H1 (cell line): ENCODE measurements around the gene TEX51. TPM values are rescaled to one million over a fixed set of nuclear protein-coding genes. Genes with fewer than 3 reads are reported as not detected.

Source experiments
- CTCF ChIA-PET: fragments of 300-600 bp; sonication (Branson Sonifier 250); formaldehyde crosslinking; loops from one replicate; lab custom pipeline; 2021; ENCODE audit not compliant: partially characterized antibody; lab: Charles Lee
- POLR2A ChIA-PET: fragments of 300-600 bp; sonication (Branson Sonifier 250); formaldehyde crosslinking; loops from one replicate; lab custom pipeline; 2021; ENCODE audit warnings: inconsistent platforms; ENCODE audit not compliant: partially characterized antibody; lab: Charles Lee
- DNase-seq, 2 experiments: peaks; one replicate each; pipeline versions ENCODE4 v3.0.0 to v3.0.0-alpha.2; 2010 to 2022; ENCODE audit warnings: low spot score in 2 of 2, low read depth in 1 of 2, mixed read lengths in 1 of 2
- FAIRE-seq: peaks from 2 replicates; lab custom pipeline; 2011; peaks lifted over from hg19 to GRCh38; lab: Jason Lieb, UNC
- H2AFZ ChIP-seq: 2 replicates; pipeline ENCODE4 v1.8.1; 2012; ENCODE audit warnings: low read length, inconsistent platforms
- H2AK5ac ChIP-seq: 2 replicates; pipeline ENCODE4 v1.6.1; 2013; ENCODE audit warnings: low read depth, low read length
- H2BK120ac ChIP-seq: replicated peaks from 2 replicates; pipeline ENCODE3; 2013; ENCODE audit warnings: low read depth, low read length, inconsistent platforms
- H2BK12ac ChIP-seq: 2 replicates; pipeline ENCODE4 v1.6.1; 2013; ENCODE audit warnings: low read depth, low read length
- H2BK15ac ChIP-seq: 2 replicates; pipeline ENCODE4 v1.6.1; 2013; ENCODE audit warnings: low read length
- H2BK20ac ChIP-seq: 2 replicates; pipeline ENCODE4 v1.6.1; 2013; ENCODE audit warnings: low read length
- H2BK5ac ChIP-seq: 2 replicates; pipeline ENCODE4 v1.6.1; 2013; ENCODE audit warnings: low read depth, low read length
- H3K14ac ChIP-seq: 2 replicates; pipeline ENCODE4 v1.6.1; 2013; ENCODE audit warnings: inconsistent platforms; ENCODE audit not compliant: insufficient read length
- H3K18ac ChIP-seq: 2 replicates; pipeline ENCODE4 v1.6.1; 2013; ENCODE audit warnings: low read length; ENCODE audit errors: extremely low read depth
- H3K23ac ChIP-seq: 2 replicates; pipeline ENCODE4 v1.6.1; 2013; ENCODE audit warnings: inconsistent platforms; ENCODE audit not compliant: insufficient read length
- H3K23me2 ChIP-seq: 2 replicates; pipeline ENCODE4 v1.6.1; 2013; ENCODE audit warnings: low read depth, low read length
- H3K27ac ChIP-seq: 2 replicates; pipeline ENCODE4 v1.6.1; 2011; ENCODE audit warnings: low read depth, low read length, inconsistent platforms
- H3K27me3 ChIP-seq, 4 experiments: replicated peaks in 1 of 4; 1 replicate in 1 of 4; 2 replicates in 3 of 4; pipeline versions ENCODE4 v1.6.1 to v1.8.1; 2011 to 2013; ENCODE audit warnings: low read length in 3 of 4, mild to moderate bottlenecking in 3 of 4, inconsistent platforms in 2 of 4, mixed read lengths in 2 of 4, moderate library complexity in 1 of 4; ENCODE audit not compliant: control insufficient read depth in 3 of 4, insufficient read depth in 3 of 4; ENCODE audit errors: extremely low read depth in 1 of 4
- H3K36me3 ChIP-seq, 4 experiments: 2 replicates each; pipeline versions ENCODE4 v1.6.1 to v1.8.1; 2011 to 2013; ENCODE audit warnings: mild to moderate bottlenecking in 4 of 4, low read length in 3 of 4, moderate library complexity in 2 of 4, control low read depth in 1 of 4, inconsistent platforms in 1 of 4; ENCODE audit not compliant: insufficient read depth in 4 of 4, control insufficient read depth in 2 of 4
- H3K4ac ChIP-seq: replicated peaks from 2 replicates; pipeline ENCODE3; 2013; ENCODE audit warnings: low read length, low read depth, mixed read lengths, inconsistent platforms; ENCODE audit not compliant: insufficient read length
- H3K4me1 ChIP-seq, 4 experiments: replicated peaks in 1 of 4; 1 replicate in 1 of 4; 2 replicates in 3 of 4; pipeline versions ENCODE4 v1.6.1 to v1.8.1; 2011 to 2013; ENCODE audit warnings: low read length in 3 of 4, inconsistent platforms in 2 of 4, mixed read lengths in 1 of 4; ENCODE audit not compliant: insufficient read depth in 4 of 4, control insufficient read depth in 3 of 4
- H3K4me2 ChIP-seq, 2 experiments: 2 replicates each; pipeline versions ENCODE4 v1.6.1 to v1.8.1; 2011 to 2013; ENCODE audit warnings: low read depth in 2 of 2, low read length in 2 of 2, control low read depth in 1 of 2, inconsistent platforms in 1 of 2, mild to moderate bottlenecking in 1 of 2; ENCODE audit not compliant: insufficient read depth in 1 of 2
- H3K4me3 ChIP-seq, 4 experiments: fragments of 200-600, 300-600 bp in 1 of 4; sonication (generic), shearing (Covaris generic), sonication (Bioruptor Twin) in 1 of 4; 2 replicates each; pipeline versions ENCODE4 v1.5.1 to v1.8.1; 2011 to 2016; ENCODE audit warnings: low read length in 4 of 4, low read depth in 3 of 4, control low read depth in 2 of 4, inconsistent platforms in 2 of 4, mild to moderate bottlenecking in 2 of 4, mixed read lengths in 1 of 4, moderate library complexity in 1 of 4; ENCODE audit not compliant: insufficient read depth in 2 of 4; ENCODE audit errors: extremely low read depth in 1 of 4
- H3K56ac ChIP-seq: replicated peaks from 2 replicates; pipeline ENCODE3; 2013; ENCODE audit warnings: low read depth, mild to moderate bottlenecking, mixed read lengths, low read length, inconsistent platforms; ENCODE audit not compliant: insufficient read length
- H3K79me1 ChIP-seq: 2 replicates; pipeline ENCODE4 v1.6.1; 2013; ENCODE audit warnings: low read depth, low read length, control low read depth
- H3K79me2 ChIP-seq, 2 experiments: 2 replicates each; pipeline versions ENCODE4 v1.6.1 to v1.8.1; 2012 to 2013; ENCODE audit warnings: low read length in 2 of 2, mild to moderate bottlenecking in 2 of 2, inconsistent platforms in 1 of 2; ENCODE audit not compliant: insufficient read depth in 2 of 2, control insufficient read depth in 1 of 2
- H3K9ac ChIP-seq, 4 experiments: replicated peaks in 1 of 4; 1 replicate in 1 of 4; 2 replicates in 3 of 4; pipeline versions ENCODE4 v1.6.1 to v1.8.1; 2011 to 2013; ENCODE audit warnings: low read depth in 3 of 4, low read length in 3 of 4, control low read depth in 2 of 4, mild to moderate bottlenecking in 2 of 4, moderate library complexity in 2 of 4, inconsistent platforms in 1 of 4; ENCODE audit errors: extremely low read depth in 1 of 4
- H3K9me3 ChIP-seq, 2 experiments: 2 replicates each; pipeline versions ENCODE4 v1.6.1 to v1.8.1; 2012 to 2013; ENCODE audit warnings: mild to moderate bottlenecking in 2 of 2, moderate library complexity in 2 of 2, control low read depth in 1 of 2, inconsistent platforms in 1 of 2, low read depth in 1 of 2, low read length in 1 of 2, mixed read lengths in 1 of 2; ENCODE audit not compliant: insufficient read depth in 2 of 2
- H4K20me1 ChIP-seq, 2 experiments: replicated peaks in 1 of 2; 2 replicates each; pipeline versions ENCODE3 to v1.8.1; 2011 to 2013; ENCODE audit warnings: inconsistent platforms in 2 of 2, low read length in 2 of 2, mild to moderate bottlenecking in 1 of 2; ENCODE audit not compliant: insufficient read depth in 2 of 2, control insufficient read depth in 1 of 2
- H4K5ac ChIP-seq: 2 replicates; pipeline ENCODE4 v1.6.1; 2013; ENCODE audit warnings: low read length, low read depth, mixed read lengths, inconsistent platforms; ENCODE audit not compliant: insufficient read length
- H4K8ac ChIP-seq: 2 replicates; pipeline ENCODE4 v1.8.0; 2013; ENCODE audit warnings: mild to moderate bottlenecking, moderate library complexity, low read length, inconsistent platforms; ENCODE audit not compliant: insufficient read depth; ENCODE audit errors: extremely low read depth
- H4K91ac ChIP-seq: replicated peaks from 2 replicates; pipeline ENCODE3; 2013; ENCODE audit warnings: low read length, mixed read lengths, inconsistent platforms; ENCODE audit not compliant: insufficient read length
- CBX5 ChIP-seq: fragments of 300-800, 300-1000 bp; sonication (generic); IDR thresholded peaks from 2 replicates; pipeline ENCODE4 v1.7.1; 2016; ENCODE audit warnings: antibody characterized with exemption, low read length, low read depth
- CTBP2 ChIP-seq: IDR thresholded peaks from 2 replicates; pipeline ENCODE4 v1.7.0; 2011; ENCODE audit warnings: borderline replicate concordance, mild to moderate bottlenecking, moderate library complexity, mixed read lengths, low read length; ENCODE audit not compliant: insufficient read depth, insufficient read length
- CTCF ChIP-seq, 3 experiments: IDR thresholded peaks; 1 replicate in 2 of 3; 2 replicates in 1 of 3; pipeline versions ENCODE4 v1.5.1 to v1.6.1; 2011; ENCODE audit warnings: low read length in 3 of 3, mild to moderate bottlenecking in 3 of 3, inconsistent platforms in 2 of 3, low read depth in 1 of 3, moderate library complexity in 1 of 3; ENCODE audit not compliant: insufficient read depth in 1 of 3; ENCODE audit errors: control extremely low read depth in 1 of 3
- JUN ChIP-seq: IDR thresholded peaks from 2 replicates; pipeline ENCODE4 v1.6.1; 2011; ENCODE audit warnings: low read depth, mild to moderate bottlenecking, improper control_type of control experiment, low read length
- KDM5A ChIP-seq: fragments of 200-600 bp; IDR thresholded peaks from 2 replicates; pipeline ENCODE4 v1.7.1; 2012; ENCODE audit warnings: mild to moderate bottlenecking, low read length, inconsistent platforms, mixed read lengths
- SIN3A ChIP-seq, 2 experiments: IDR thresholded peaks in 1 of 2; conservative IDR thresholded peaks in 1 of 2; 2 replicates each; pipeline ENCODE4 v1.6.1; 2011 to 2012; ENCODE audit warnings: low read length in 2 of 2, improper control_type of control experiment in 1 of 2, low read depth in 1 of 2, mild to moderate bottlenecking in 1 of 2
- SIRT6 ChIP-seq: IDR thresholded peaks from one replicate; pipeline ENCODE4 v1.7.1; 2012; ENCODE audit warnings: low read length, inconsistent platforms
- TEAD4 ChIP-seq: IDR thresholded peaks from 2 replicates; pipeline ENCODE4 v1.6.1; 2012; ENCODE audit warnings: low read depth, low read length, inconsistent platforms, mixed read lengths
- WGBS, 2 experiments: shearing (Covaris generic) in 1 of 2; methylation state at CpG; one replicate each; pipeline versions ENCODE4 v1.1.6 to v1.1.7; 2013 to 2015; ENCODE audit warnings: low lambda C conversion rate in 2 of 2, mixed read lengths in 2 of 2, inconsistent platforms in 1 of 2, low coverage in 1 of 2, missing lambda C conversion rate in 1 of 2; ENCODE audit not compliant: insufficient replicate concordance in 2 of 2, insufficient coverage in 1 of 2, insufficient read length in 1 of 2; ENCODE audit errors: extremely low coverage in 1 of 2, missing lambda C conversion rate in 1 of 2; 5-methylcytosine and 5-hydroxymethylcytosine counted together
- polyA plus RNA-seq, 7 experiments: library from polyadenylated mRNA; depleted of rRNA in 3 of 7; stranded (reverse) in 5 of 7; unstranded in 2 of 7; fragments of >200 nt in 5 of 7; fragments of 200-250 nt in 2 of 7; gene quantifications; 1 replicate in 5 of 7; 2 replicates in 1 of 7; 4 replicates in 1 of 7; pipeline versions ENCODE4 v1.2.1 to v1.2.3, GENCODE V29; 2011 to 2013; ENCODE audit warnings: missing spikeins in 2 of 7, mixed read lengths in 2 of 7
- total RNA-seq: library from RNA; stranded (reverse); fragmentation: NEBNext Ultra II Directional; extraction: Animal tissue kit (Norgen Biotek cat#: 25700); gene quantifications from 2 replicates; pipeline ENCODE4 v1.2.1, GENCODE V29; 2021

Gene TEX51
- total and polyA plus RNA-seq, 2 of the 8 experiments (the other 6 are each of a cell fraction or from before 2014, with no cell fraction given), result not detected

GRCh38 chr2:126913329-126913728 is 14.6 kb downstream of the TEX51 start:
- Histone ChIP-seq H3K23ac (no peak overlapping the region), H2AFZ (no peak overlapping the region), H3K4me3 (no peak overlapping the region), H3K4me1 (no peaks in the 10 kb centered on the region; a peak in 2 of 7 replicates), H3K79me1 (no peaks in the 10 kb centered on the region), H3K27ac (no peak overlapping the region), H4K5ac (no peak overlapping the region), H3K9me3 (no peaks in the 10 kb centered on the region), H3K4me2 (no peak overlapping the region), H3K18ac (no peak overlapping the region), H3K56ac (no peak overlapping the region), H3K79me2 (no peaks in the 10 kb centered on the region), H3K9ac (no peak overlapping the region), H2BK5ac (no peak overlapping the region), H3K14ac (no peak overlapping the region), H2AK5ac (no peak overlapping the region), H4K20me1 (no peaks in the 10 kb centered on the region), H4K8ac (no peak overlapping the region; the same call in 1 of the 2 replicates), H2BK15ac (no peak overlapping the region), H2BK120ac (no peak overlapping the region), H2BK20ac (no peak overlapping the region), H4K91ac (no peak overlapping the region), H3K23me2 (no peaks in the 10 kb centered on the region), H2BK12ac (no peak overlapping the region), H3K27me3 (no peaks in the 10 kb centered on the region), H3K4ac (no peak overlapping the region), H3K36me3 (no peaks in the 10 kb centered on the region)
- WGBS, 2 experiments, result 87% methylated on average over 2 of the region's 2 CpGs; no CpG with 5 or more reads in 1 of the 2 experiments
- FAIRE-seq (no peak), DNase-seq (no peak)
- no peak for TF ChIP-seq KDM5A
- TF ChIP-seq SIN3A (conservative IDR thresholded peaks at IDR 0.05 in 1 of 2, IDR thresholded peaks at IDR 0.05 in 1 of 2; ENCODE audit: low read depth in 1 of 2, low read length in 2 of 2), result no peak
- TF ChIP-seq CTCF (IDR thresholded peaks at IDR 0.05; ENCODE audit: control extremely low read depth in 1 of 3, insufficient read depth in 1 of 3, low read depth in 1 of 3, low read length in 3 of 3), result no peak
- TF ChIP-seq JUN, result no peak
- TF ChIP-seq TEAD4, result no peak
- TF ChIP-seq SIRT6, result no peak
- TF ChIP-seq CBX5, result no peak
- no peak for TF ChIP-seq CTBP2
- POLR2A ChIA-PET, result no interaction called here
- CTCF ChIA-PET, result interaction anchor here (0.7 kb wide), 2 partner anchors 136 to 150 kb away, joined by 3 read pairs; no protein-coding TSS in a partner anchor
